Measurements from ENCODE around the gene WDFY1. TPM values are rescaled to one million over a fixed set of nuclear protein-coding genes. Genes with fewer than 3 reads are reported as not detected.

The WDFY1 gene
- total and polyA plus RNA-seq, 9 of the 15 experiments (the other 6 are each of a cell fraction or from before 2014, with no cell fraction given), result 5.4 to 27.6 (median 17.5) TPM

GRCh38 chr2:223957092-223957851 is 12.1 kb upstream of the WDFY1 start, which contains the start of gene MRPL44 (continued):
- TF ChIP-seq, protein P1, sequence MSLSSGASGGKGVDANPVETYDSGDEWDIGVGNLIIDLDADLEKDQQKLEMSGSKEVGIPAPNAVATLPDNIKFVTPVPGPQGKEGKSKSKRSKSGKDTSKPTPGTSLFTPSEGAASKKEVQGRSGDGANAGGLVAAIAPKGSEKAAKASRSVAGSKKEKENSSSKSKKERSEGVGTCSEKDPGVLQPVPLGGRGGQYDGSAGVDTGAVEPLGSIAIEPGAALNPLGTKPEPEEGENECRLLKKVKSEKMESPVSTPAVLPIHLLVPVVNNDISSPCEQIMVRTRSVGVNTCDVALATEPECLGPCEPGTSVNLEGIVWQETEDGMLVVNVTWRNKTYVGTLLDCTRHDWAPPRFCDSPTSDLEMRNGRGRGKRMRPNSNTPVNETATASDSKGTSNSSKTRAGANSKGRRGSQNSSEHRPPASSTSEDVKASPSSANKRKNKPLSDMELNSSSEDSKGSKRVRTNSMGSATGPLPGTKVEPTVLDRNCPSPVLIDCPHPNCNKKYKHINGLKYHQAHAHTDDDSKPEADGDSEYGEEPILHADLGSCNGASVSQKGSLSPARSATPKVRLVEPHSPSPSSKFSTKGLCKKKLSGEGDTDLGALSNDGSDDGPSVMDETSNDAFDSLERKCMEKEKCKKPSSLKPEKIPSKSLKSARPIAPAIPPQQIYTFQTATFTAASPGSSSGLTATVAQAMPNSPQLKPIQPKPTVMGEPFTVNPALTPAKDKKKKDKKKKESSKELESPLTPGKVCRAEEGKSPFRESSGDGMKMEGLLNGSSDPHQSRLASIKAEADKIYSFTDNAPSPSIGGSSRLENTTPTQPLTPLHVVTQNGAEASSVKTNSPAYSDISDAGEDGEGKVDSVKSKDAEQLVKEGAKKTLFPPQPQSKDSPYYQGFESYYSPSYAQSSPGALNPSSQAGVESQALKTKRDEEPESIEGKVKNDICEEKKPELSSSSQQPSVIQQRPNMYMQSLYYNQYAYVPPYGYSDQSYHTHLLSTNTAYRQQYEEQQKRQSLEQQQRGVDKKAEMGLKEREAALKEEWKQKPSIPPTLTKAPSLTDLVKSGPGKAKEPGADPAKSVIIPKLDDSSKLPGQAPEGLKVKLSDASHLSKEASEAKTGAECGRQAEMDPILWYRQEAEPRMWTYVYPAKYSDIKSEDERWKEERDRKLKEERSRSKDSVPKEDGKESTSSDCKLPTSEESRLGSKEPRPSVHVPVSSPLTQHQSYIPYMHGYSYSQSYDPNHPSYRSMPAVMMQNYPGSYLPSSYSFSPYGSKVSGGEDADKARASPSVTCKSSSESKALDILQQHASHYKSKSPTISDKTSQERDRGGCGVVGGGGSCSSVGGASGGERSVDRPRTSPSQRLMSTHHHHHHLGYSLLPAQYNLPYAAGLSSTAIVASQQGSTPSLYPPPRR (CRISPR knock-in tag; IDR thresholded peaks at IDR 0.05; ENCODE audit: borderline replicate concordance), result no peak
- no peak for TF ChIP-seq SREBF2 (CRISPR knock-in tag; IDR thresholded peaks at IDR 0.05)
- peak; percentile 79 for TF ChIP-seq MYC (IDR thresholded peaks at IDR 0.05; ENCODE audit: low read depth, low read length)
- peak; percentile 47; the same call in 1 of the 2 replicates for TF ChIP-seq MYC (CRISPR knock-in tag; IDR thresholded peaks at IDR 0.05; ENCODE audit: borderline replicate concordance, low read depth)
- no peak for TF ChIP-seq ZZZ3 (IDR thresholded peaks at IDR 0.05)
- no peak for TF ChIP-seq TBL1XR1 (IDR thresholded peaks at IDR 0.05; ENCODE audit: low read length in 2 of 2)
- TF ChIP-seq TFE3 (CRISPR knock-in tag; IDR thresholded peaks at IDR 0.05), result no peak
- TF ChIP-seq, protein P2, sequence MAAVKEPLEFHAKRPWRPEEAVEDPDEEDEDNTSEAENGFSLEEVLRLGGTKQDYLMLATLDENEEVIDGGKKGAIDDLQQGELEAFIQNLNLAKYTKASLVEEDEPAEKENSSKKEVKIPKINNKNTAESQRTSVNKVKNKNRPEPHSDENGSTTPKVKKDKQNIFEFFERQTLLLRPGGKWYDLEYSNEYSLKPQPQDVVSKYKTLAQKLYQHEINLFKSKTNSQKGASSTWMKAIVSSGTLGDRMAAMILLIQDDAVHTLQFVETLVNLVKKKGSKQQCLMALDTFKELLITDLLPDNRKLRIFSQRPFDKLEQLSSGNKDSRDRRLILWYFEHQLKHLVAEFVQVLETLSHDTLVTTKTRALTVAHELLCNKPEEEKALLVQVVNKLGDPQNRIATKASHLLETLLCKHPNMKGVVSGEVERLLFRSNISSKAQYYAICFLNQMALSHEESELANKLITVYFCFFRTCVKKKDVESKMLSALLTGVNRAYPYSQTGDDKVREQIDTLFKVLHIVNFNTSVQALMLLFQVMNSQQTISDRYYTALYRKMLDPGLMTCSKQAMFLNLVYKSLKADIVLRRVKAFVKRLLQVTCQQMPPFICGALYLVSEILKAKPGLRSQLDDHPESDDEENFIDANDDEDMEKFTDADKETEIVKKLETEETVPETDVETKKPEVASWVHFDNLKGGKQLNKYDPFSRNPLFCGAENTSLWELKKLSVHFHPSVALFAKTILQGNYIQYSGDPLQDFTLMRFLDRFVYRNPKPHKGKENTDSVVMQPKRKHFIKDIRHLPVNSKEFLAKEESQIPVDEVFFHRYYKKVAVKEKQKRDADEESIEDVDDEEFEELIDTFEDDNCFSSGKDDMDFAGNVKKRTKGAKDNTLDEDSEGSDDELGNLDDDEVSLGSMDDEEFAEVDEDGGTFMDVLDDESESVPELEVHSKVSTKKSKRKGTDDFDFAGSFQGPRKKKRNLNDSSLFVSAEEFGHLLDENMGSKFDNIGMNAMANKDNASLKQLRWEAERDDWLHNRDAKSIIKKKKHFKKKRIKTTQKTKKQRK (IDR thresholded peaks at IDR 0.05; ENCODE audit: borderline replicate concordance, low read depth, low read length), result no peak
- no peak for TF ChIP-seq FOXK1 (CRISPR knock-in tag; IDR thresholded peaks at IDR 0.05; ENCODE audit: borderline replicate concordance)
- no peak for TF ChIP-seq PTRF (tag; IDR thresholded peaks at IDR 0.05)
- no peak for TF ChIP-seq ZNF77 (CRISPR knock-in tag; IDR thresholded peaks at IDR 0.05)
- TF ChIP-seq ZNF197 (CRISPR knock-in tag; IDR thresholded peaks at IDR 0.05; ENCODE audit: low read depth), result no peak
- TF ChIP-seq ZFP91 (CRISPR knock-in tag; IDR thresholded peaks at IDR 0.05), result no peak

Data from K562 (cell line).